Liver (tissue), 9 donors: ENCODE results near the gene NBEAL2. TPM values are rescaled to one million over a fixed set of nuclear protein-coding genes. Genes with fewer than 3 reads are reported as not detected.

Experiments used
- DNase-seq: peaks from one replicate; pipeline ENCODE4 v3.0.0-alpha.2; 2017; ENCODE audit warnings: low spot score
- H3K27ac ChIP-seq, 2 donors: one replicate each; pipeline ENCODE4 v1.7.0; 2013; ENCODE audit warnings: inconsistent platforms in 2 of 2, low read length in 2 of 2, control low read depth in 1 of 2, low read depth in 1 of 2, mild to moderate bottlenecking in 1 of 2
- H3K27me3 ChIP-seq, 4 donors: one replicate each; pipeline versions ENCODE4 v1.6.1 to v1.7.0; 2013; ENCODE audit warnings: low read length in 3 of 4, inconsistent platforms in 1 of 4, mild to moderate bottlenecking in 1 of 4, moderate library complexity in 1 of 4; ENCODE audit not compliant: control insufficient read depth in 4 of 4, insufficient read depth in 4 of 4
- H3K36me3 ChIP-seq, 4 donors: one replicate each; pipeline versions ENCODE4 v1.6.1 to v1.7.0; 2013; ENCODE audit warnings: low read length in 3 of 4, mild to moderate bottlenecking in 3 of 4, low read depth in 1 of 4, moderate library complexity in 1 of 4; ENCODE audit not compliant: control insufficient read depth in 4 of 4, insufficient read depth in 3 of 4
- H3K4me1 ChIP-seq, 4 donors: one replicate each; pipeline versions ENCODE4 v1.6.1 to v1.7.0; 2013; ENCODE audit warnings: low read length in 3 of 4, mild to moderate bottlenecking in 3 of 4, moderate library complexity in 1 of 4; ENCODE audit not compliant: control insufficient read depth in 4 of 4, insufficient read depth in 4 of 4
- H3K4me3 ChIP-seq, 3 donors: one replicate each; pipeline versions ENCODE4 v1.6.1 to v1.7.0; 2013; ENCODE audit warnings: low read length in 3 of 3, control low read depth in 1 of 3, low read depth in 1 of 3, mild to moderate bottlenecking in 1 of 3
- H3K9ac ChIP-seq, 2 donors: one replicate each; pipeline ENCODE4 v1.7.0; 2013; ENCODE audit warnings: low read length in 2 of 2, mild to moderate bottlenecking in 2 of 2, moderate library complexity in 2 of 2, control low read depth in 1 of 2, low read depth in 1 of 2
- H3K9me3 ChIP-seq, 4 donors: one replicate each; pipeline versions ENCODE4 v1.6.1 to v1.7.0; 2013; ENCODE audit warnings: low read length in 3 of 4; ENCODE audit not compliant: control insufficient read depth in 4 of 4
- EGR1 ChIP-seq, 2 donors: IDR thresholded peaks; 2 replicates each; pipeline ENCODE4 v1.6.1; 2016 to 2018; ENCODE audit warnings: antibody characterized with exemption in 2 of 2, low read depth in 2 of 2
- FOXA1 ChIP-seq: IDR thresholded peaks from 2 replicates; pipeline ENCODE4 v1.6.1; 2016; ENCODE audit warnings: antibody characterized with exemption
- FOXA2 ChIP-seq: IDR thresholded peaks from 2 replicates; pipeline ENCODE4 v1.6.1; 2016; ENCODE audit warnings: antibody characterized with exemption
- GABPA ChIP-seq, 2 donors: IDR thresholded peaks in 1 of 2; conservative IDR thresholded peaks in 1 of 2; 2 replicates each; pipeline ENCODE4 v1.6.1; 2016; ENCODE audit warnings: antibody characterized with exemption in 2 of 2, mild to moderate bottlenecking in 1 of 2, moderate library complexity in 1 of 2
- HNF4G ChIP-seq: IDR thresholded peaks from 2 replicates; pipeline ENCODE4 v1.6.1; 2016; ENCODE audit warnings: antibody characterized with exemption
- JUND ChIP-seq, 2 donors: IDR thresholded peaks; 2 replicates each; pipeline ENCODE4 v1.6.1; 2016; ENCODE audit warnings: antibody characterized with exemption in 2 of 2
- RAD21 ChIP-seq, 2 donors: IDR thresholded peaks; 2 replicates each; pipeline ENCODE4 v1.6.1; 2016; ENCODE audit warnings: antibody characterized with exemption in 2 of 2, mild to moderate bottlenecking in 2 of 2
- RXRA ChIP-seq, 2 donors: IDR thresholded peaks; 2 replicates each; pipeline ENCODE4 v1.6.1; 2017 to 2018; ENCODE audit warnings: antibody characterized with exemption in 2 of 2, mild to moderate bottlenecking in 1 of 2
- SP1 ChIP-seq: IDR thresholded peaks from 2 replicates; pipeline ENCODE4 v1.6.1; 2018; ENCODE audit warnings: antibody characterized with exemption, mild to moderate bottlenecking
- TAF1 ChIP-seq: conservative IDR thresholded peaks from 2 replicates; pipeline ENCODE4 v1.6.1; 2016; ENCODE audit warnings: antibody characterized with exemption, mild to moderate bottlenecking
- YY1 ChIP-seq: IDR thresholded peaks from 2 replicates; pipeline ENCODE4 v1.6.1; 2016; ENCODE audit warnings: antibody characterized with exemption, mild to moderate bottlenecking
- WGBS: extraction: QIAGEN DNeasy Blood & Tissue Kit; methylation state at CpG from one replicate; pipeline ENCODE4 v1.1.7; 2013; 5-methylcytosine and 5-hydroxymethylcytosine counted together
- polyA plus RNA-seq, 2 donors: library from polyadenylated mRNA; stranded (reverse) in 1 of 2; unstranded in 1 of 2; fragments of 200-250 nt in 1 of 2; fragments of >200 nt in 1 of 2; fragmentation: Nextera tagmentation in 1 of 2; extraction: Ambion mirVana in 1 of 2; gene quantifications; one replicate each; pipeline versions ENCODE4 v1.2.1 to v1.2.3, GENCODE V29; 2013 to 2015
- total RNA-seq, 2 donors: library from RNA; depleted of rRNA; stranded (reverse); fragments of >200 nt; gene quantifications; one replicate each; pipeline ENCODE4 v1.2.3, GENCODE V29; 2014
- TF ChIP-seq, protein P1 (sequence below): fragments of 150-350 bp; IDR thresholded peaks from 2 replicates; pipeline ENCODE4 v1.5.1; 2017; ENCODE audit warnings: improper control_type of control experiment, low read depth, low read length; ENCODE audit not compliant: missing input control
- TF ChIP-seq, protein P2 (sequence below): IDR thresholded peaks from 2 replicates; pipeline ENCODE4 v1.6.1; 2016; ENCODE audit warnings: antibody characterized with exemption
- TF ChIP-seq, protein P3 (sequence below): IDR thresholded peaks from 2 replicates; pipeline ENCODE4 v1.6.1; 2016; ENCODE audit warnings: antibody characterized with exemption, mild to moderate bottlenecking
- TF ChIP-seq, protein P4 (sequence below): IDR thresholded peaks from 2 replicates; pipeline ENCODE4 v1.6.1; 2016; ENCODE audit warnings: antibody characterized with exemption
- donor health status: healthy.
- donor health status: healthy.
- donor health status: healthy.
- donor health status: healthy.
- donor health status: healthy.

NBEAL2 gene
- total and polyA plus RNA-seq, 4 donors = 2.0 to 20.7 (median 7.6) TPM

DNA sequence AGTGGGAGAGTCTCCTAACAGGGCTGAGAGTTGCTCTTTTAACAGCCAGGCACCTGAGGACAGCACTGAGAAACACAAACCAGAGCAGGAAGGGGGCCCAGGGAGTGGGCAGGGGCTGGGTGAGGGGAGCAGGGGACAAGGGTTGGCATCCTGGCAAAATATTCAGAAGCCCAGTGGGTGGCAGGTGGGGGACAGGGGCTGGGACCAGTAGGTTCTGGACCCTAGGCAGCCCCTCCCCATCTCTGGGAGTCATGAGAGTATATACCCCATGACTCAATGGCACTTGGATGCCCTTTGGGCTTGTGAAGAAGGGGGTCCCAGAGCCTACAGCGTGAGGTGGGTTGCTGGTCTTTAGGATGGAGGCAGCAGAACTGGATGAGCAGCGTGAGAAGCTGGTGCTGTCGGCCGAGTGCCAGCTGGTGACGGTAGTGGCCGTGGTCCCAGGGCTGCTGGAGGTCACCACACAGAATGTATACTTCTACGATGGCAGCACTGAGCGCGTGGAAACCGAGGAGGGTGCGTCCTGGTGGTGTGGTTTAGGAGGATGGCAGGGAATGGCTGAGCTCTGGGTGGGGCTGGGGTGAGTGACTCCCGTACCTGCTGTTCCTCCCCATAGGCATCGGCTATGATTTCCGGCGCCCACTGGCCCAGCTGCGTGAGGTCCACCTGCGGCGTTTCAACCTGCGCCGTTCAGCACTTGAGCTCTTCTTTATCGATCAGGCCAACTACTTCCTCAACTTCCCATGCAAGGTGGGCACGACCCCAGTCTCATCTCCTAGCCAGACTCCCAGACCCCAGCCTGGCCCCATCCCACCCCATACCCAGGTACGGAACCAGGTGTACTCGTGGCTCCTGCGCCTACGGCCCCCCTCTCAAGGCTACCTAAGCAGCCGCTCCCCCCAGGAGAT lies 24.2 kb downstream of the NBEAL2 start:
- no peak overlapping the region for H3K9ac ChIP-seq
- H3K36me3 ChIP-seq = peaks cover 0 to 43% (median 8%) of the 10 kb centered on the region in 4 donors
- H3K27ac ChIP-seq = no peak overlapping the region
- 98% methylated on average over 27 of the region's 27 CpGs for WGBS
- H3K4me3 ChIP-seq = no peak overlapping the region
- DNase-seq = no peak
- H3K4me1 ChIP-seq = peaks cover 0 to 1% (median 0%) of the 10 kb centered on the region in 4 donors
- TF ChIP-seq HNF4G = no peak
- TF ChIP-seq RAD21 (IDR thresholded peaks at IDR 0.05) = no peak
- TF ChIP-seq, protein P1, sequence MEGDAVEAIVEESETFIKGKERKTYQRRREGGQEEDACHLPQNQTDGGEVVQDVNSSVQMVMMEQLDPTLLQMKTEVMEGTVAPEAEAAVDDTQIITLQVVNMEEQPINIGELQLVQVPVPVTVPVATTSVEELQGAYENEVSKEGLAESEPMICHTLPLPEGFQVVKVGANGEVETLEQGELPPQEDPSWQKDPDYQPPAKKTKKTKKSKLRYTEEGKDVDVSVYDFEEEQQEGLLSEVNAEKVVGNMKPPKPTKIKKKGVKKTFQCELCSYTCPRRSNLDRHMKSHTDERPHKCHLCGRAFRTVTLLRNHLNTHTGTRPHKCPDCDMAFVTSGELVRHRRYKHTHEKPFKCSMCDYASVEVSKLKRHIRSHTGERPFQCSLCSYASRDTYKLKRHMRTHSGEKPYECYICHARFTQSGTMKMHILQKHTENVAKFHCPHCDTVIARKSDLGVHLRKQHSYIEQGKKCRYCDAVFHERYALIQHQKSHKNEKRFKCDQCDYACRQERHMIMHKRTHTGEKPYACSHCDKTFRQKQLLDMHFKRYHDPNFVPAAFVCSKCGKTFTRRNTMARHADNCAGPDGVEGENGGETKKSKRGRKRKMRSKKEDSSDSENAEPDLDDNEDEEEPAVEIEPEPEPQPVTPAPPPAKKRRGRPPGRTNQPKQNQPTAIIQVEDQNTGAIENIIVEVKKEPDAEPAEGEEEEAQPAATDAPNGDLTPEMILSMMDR = no peak
- TF ChIP-seq SP1 = no peak
- TF ChIP-seq TAF1 = no peak
- TF ChIP-seq, protein P2, sequence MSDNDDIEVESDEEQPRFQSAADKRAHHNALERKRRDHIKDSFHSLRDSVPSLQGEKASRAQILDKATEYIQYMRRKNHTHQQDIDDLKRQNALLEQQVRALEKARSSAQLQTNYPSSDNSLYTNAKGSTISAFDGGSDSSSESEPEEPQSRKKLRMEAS = no peak
- no peak for TF ChIP-seq FOXA2
- no peak for TF ChIP-seq RXRA (IDR thresholded peaks at IDR 0.05)
- no peak for TF ChIP-seq YY1
- TF ChIP-seq JUND (IDR thresholded peaks at IDR 0.05) = no peak
- TF ChIP-seq, protein P3, sequence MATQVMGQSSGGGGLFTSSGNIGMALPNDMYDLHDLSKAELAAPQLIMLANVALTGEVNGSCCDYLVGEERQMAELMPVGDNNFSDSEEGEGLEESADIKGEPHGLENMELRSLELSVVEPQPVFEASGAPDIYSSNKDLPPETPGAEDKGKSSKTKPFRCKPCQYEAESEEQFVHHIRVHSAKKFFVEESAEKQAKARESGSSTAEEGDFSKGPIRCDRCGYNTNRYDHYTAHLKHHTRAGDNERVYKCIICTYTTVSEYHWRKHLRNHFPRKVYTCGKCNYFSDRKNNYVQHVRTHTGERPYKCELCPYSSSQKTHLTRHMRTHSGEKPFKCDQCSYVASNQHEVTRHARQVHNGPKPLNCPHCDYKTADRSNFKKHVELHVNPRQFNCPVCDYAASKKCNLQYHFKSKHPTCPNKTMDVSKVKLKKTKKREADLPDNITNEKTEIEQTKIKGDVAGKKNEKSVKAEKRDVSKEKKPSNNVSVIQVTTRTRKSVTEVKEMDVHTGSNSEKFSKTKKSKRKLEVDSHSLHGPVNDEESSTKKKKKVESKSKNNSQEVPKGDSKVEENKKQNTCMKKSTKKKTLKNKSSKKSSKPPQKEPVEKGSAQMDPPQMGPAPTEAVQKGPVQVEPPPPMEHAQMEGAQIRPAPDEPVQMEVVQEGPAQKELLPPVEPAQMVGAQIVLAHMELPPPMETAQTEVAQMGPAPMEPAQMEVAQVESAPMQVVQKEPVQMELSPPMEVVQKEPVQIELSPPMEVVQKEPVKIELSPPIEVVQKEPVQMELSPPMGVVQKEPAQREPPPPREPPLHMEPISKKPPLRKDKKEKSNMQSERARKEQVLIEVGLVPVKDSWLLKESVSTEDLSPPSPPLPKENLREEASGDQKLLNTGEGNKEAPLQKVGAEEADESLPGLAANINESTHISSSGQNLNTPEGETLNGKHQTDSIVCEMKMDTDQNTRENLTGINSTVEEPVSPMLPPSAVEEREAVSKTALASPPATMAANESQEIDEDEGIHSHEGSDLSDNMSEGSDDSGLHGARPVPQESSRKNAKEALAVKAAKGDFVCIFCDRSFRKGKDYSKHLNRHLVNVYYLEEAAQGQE = no peak
- H3K9me3 ChIP-seq = no peaks in the 10 kb centered on the region
- no peaks in the 10 kb centered on the region for H3K27me3 ChIP-seq

DNA sequence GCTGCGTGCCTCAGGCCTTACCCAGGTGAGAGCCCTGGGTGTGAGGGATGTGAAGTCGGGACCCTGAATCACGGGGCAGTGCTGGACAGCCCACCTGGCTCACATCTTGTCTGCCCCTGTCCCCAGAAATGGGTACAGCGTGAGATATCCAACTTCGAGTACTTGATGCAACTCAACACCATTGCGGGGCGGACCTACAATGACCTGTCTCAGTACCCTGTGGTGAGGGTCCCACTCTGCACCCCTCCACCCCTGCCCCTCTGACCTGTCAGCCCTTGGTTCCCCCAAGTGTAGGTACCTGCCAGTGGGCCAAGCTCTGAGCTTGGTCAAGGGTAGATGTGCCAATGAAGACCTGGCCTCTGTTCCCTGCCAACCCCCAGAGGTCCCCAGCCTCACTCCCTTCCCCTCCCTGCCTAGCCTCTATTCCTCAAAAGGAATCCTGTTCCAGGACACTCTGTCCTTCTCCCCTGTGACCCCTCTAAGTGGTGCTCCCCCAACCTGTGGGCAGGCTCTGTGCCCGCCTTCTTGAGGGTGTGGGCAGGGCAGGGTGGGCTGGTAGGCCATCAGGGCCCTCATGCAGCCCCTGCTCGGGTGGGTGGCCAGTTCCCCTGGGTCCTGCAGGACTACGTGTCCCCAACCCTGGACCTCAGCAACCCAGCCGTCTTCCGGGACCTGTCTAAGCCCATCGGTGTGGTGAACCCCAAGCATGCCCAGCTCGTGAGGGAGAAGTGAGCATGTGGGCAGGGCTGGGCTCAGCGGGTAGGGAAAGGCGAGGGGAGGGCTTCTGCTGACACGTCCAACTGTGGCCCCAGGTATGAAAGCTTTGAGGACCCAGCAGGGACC lies 25.1 kb downstream of the NBEAL2 start:
- no peak for DNase-seq

More for the DNA sequence above, 25.1 kb downstream of the NBEAL2 start:
- TF ChIP-seq TAF1 (no peak), GABPA (IDR thresholded peaks at IDR 0.05 in 1 of 2, conservative IDR thresholded peaks at IDR 0.05 in 1 of 2) (no peak), FOXA2 (no peak), HNF4G (no peak), EGR1 (IDR thresholded peaks at IDR 0.05; ENCODE audit: low read depth in 2 of 2) (no peak), FOXA1 (no peak)
- TF ChIP-seq, protein P4, sequence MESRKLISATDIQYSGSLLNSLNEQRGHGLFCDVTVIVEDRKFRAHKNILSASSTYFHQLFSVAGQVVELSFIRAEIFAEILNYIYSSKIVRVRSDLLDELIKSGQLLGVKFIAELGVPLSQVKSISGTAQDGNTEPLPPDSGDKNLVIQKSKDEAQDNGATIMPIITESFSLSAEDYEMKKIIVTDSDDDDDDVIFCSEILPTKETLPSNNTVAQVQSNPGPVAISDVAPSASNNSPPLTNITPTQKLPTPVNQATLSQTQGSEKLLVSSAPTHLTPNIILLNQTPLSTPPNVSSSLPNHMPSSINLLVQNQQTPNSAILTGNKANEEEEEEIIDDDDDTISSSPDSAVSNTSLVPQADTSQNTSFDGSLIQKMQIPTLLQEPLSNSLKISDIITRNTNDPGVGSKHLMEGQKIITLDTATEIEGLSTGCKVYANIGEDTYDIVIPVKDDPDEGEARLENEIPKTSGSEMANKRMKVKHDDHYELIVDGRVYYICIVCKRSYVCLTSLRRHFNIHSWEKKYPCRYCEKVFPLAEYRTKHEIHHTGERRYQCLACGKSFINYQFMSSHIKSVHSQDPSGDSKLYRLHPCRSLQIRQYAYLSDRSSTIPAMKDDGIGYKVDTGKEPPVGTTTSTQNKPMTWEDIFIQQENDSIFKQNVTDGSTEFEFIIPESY = no peak
- no peaks in the 10 kb centered on the region for H3K9me3 ChIP-seq
- H3K9ac ChIP-seq = no peak overlapping the region
- WGBS = 96% methylated on average over 17 of the region's 17 CpGs
- no peak overlapping the region for H3K4me3 ChIP-seq
- H3K36me3 ChIP-seq = peaks cover 0 to 43% (median 8%) of the 10 kb centered on the region in 4 donors
- peaks cover 0 to 8% (median 1%) of the 10 kb centered on the region in 4 donors for H3K4me1 ChIP-seq
- no peaks in the 10 kb centered on the region for H3K27me3 ChIP-seq
- no peak overlapping the region for H3K27ac ChIP-seq
